RPMI7951 (cell line): ENCODE measurements around the gene FSD1. TPM values are rescaled to one million over a fixed set of nuclear protein-coding genes. Genes with fewer than 3 reads are reported as not detected.

ENCODE experiments used
- DNase-seq: peaks from one replicate; pipeline ENCODE4 v3.0.0-alpha.2; 2012; ENCODE audit warnings: low read depth
- total RNA-seq: library from RNA; depleted of rRNA; stranded (reverse); fragments of >200 nt; shearing (Covaris generic); gene quantifications from 2 replicates; pipeline ENCODE4 v1.2.3, GENCODE V29; 2014; rRNA removed

FSD1 gene
- total RNA-seq, 1 experiment from 2014 or later, result 9.7 TPM

DNA sequence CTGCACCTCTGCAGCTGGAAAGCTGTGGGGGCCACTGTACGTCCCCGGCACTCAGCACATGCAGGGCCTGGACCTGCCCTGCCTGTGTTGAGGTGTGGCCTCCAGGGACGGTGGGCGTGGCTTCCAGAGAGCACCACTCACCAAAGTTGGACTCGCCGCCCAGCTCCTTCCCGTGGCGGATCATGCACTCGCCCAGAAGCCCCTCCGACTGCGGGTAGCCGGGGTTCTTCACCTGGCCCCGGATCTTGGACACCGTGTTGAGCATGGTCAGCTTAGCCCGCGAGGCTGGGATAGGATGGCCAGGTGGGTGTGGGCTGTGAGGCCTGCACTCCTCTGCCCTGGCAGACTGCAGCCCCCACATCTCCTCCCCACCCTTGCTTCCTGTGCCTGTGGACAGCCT lies 60.9 kb downstream of the FSD1 start:
- DNase-seq, result no peak

GRCh38 chr19:4365791-4366665 lies 61.6 kb downstream of the FSD1 start:
- no peak for DNase-seq

DNA sequence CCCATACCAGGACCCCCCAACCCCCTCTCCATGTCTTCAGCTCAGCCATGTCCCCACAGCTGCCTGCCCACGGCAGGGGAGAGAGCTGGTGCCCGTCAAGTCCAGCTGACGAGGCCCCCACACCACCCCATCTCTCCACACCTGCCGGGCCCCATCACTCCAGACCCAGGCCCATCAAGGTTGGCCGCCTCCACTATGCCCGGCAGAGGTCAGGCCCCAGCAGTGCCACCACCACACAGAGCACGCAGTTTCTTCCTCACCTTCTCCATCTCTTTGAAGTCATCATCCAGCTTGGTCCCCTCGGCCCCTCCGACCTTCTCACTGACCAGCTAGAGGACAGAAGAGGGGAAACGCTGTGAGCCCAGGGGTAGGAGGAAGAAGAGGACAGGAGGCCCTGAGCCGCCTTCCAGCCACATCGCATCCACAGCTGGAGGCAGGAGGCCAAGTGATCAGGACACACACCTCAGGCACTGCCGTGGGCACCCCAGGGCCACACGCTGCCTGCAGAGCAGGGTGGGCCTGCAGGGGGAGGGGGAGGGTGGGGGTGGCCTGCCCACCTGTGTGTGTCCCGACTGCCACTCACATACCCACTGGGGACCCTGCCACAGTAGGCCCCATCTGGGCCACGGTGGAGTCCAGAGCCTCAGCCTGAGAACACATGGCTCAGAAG lies 62.4 kb downstream of the FSD1 start:
- DNase-seq, result no peak

DNA sequence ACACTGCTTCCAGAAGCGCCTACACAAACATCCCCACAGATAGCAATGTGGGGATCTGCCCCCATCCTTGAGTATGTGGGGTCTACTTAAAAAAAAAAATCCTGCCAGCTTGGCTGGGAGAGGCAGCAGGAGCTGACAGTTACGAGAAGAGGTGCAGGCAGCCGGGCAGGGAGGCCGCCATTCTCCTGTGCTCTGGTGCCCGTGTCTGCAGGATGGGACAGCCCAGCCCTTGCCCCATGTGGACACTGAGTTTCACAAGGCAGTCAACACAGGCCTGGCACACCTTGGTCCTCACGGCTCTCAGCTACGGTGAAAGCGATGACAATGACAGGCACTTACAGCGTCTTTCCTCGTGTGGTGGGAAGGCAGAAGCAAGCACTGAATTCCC lies 62.9 kb downstream of the FSD1 start:
- DNase-seq, result no peak

DNA sequence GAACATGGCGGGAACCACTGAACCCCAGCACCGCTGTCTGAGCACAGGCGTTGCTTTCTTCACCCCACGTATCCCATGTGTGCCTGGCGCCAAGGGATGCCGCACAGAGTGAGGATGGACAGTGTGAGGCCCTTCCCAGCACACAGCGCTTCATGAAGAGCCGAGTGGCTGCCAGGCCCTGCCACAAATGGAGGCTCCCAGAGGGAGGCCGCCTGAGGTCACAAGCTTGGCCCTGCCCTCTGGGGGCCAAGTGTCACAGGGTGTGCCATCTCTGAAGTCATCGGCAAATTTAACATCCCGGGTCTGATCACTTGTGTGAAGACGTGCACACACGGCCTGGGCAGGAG lies 63.4 kb downstream of the FSD1 start:
- DNase-seq, result no peak

DNA sequence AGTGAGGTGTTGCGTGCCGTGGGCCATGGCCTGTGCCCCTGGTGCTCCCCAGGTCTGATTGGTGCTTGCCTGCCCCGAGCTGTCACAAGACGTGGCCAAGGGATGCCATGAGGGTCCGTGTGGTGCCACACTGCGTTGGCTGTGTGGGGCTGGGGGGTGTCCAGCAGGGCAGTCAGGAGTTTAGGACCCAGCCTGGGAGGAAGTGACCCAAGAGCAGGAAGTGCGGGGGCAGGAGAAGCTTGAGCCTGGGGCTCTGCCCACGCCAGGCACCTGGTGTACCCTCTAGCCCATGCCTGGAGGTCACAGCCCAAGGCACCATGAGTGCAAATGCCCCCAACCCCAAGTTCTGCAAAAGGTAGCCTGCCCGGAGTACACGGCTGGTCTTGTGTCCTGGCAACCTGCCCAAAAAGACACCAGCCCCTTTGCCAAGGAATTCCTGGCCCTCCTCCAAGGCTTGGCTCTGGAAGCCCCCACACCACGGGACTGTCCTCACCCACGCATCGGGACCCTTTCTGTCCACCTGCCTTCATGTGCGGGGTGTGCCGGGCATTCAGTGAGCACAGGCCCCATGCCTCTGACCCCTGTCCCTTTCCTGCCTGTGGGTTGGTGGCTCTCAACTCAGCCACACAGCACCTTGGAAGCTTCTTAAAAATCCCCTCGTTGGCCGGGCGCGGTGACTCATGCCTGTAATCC lies 63.9 kb downstream of the FSD1 start:
- no peak for DNase-seq

DNA sequence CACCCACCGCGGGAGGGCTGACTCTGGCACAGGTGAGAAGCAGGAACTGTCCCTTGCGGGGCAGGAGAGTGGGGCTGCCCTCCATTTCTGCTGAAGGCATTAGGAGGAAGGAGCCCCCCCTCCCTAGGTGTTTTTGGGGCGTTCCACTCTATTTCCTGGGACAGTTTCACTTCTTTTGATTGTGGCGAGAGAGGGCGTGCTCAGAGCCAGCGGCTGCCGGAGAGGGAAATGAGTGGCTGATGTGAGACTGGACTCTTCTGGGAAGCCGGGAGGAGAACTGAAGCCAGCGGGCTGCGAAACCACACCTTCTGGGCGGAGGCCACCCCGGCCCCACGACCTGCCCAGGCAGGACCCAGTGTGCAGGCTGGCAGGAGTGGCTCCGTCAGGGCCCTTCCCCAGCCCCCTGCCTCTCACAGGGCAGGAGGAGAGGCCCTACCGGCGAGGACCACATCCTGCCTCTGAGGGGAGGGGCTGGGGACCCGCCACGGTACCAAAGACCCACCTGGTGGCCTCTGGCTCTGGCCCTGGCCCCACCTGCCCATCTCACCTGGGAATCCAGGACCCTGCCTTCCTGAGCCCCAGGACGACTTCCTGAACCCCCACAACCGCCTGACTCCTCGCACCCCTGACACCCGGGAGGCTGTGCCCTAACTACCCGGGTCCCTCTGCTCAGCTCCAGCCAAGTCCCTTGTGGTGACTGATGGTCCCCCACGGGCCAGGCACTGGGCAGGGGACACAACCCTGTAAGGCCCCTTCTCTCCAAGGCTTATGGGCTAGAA lies 64.9 kb downstream of the FSD1 start:
- DNase-seq, result no peak

DNA sequence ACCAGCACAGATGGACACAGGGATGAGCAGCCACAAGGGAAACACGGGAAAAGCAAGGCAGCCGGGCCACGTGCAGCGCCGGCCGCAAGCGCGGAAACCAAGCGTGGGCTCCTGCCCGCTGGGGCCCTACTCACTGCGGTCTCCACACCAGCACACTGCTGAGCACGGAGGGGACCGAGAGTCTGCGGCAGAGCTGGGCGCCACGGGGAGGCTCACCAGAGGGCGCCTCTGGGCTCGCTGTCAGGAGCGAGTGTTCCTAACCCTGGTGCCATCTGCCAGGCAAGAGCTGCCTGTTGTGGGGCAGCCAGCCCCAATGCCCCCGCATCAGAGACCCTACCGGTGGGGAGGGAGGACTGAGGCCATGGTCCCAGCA lies 65.5 kb downstream of the FSD1 start:
- DNase-seq, result no peak

DNA sequence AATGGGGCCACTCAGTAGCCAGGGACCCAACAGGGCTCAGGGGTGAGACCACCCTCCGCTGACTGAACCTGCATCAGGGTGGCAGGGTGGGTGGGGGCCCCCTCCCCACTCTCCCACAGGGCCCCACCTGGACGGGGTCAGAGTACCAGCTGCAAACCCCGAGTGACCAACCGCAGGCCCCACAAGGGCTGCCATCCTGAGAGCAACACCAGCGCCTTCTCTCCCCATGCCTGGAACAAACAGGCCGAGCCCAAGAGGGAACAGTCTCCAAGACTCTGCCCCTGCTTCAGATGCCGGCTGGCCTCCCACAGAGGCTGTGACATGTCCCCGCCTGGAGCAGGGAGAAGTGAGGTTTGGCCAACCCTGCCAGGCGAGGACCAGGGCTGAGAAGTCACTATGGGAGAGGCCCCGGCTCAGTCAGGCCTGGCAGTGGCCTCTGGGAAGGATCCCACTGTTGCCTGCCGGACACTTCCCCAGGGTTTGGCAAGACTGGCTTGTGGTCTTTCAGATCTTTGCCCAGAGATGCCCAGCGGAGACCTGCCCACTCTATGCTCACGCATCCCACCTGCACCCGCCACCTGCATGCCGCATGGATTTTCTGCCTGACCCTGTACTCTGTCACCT lies 66.1 kb downstream of the FSD1 start:
- no peak for DNase-seq

- DNase-seq, result no peak
Observed at GRCh38 chr19:4371247-4372164, 67.1 kb downstream of the FSD1 start.

DNA sequence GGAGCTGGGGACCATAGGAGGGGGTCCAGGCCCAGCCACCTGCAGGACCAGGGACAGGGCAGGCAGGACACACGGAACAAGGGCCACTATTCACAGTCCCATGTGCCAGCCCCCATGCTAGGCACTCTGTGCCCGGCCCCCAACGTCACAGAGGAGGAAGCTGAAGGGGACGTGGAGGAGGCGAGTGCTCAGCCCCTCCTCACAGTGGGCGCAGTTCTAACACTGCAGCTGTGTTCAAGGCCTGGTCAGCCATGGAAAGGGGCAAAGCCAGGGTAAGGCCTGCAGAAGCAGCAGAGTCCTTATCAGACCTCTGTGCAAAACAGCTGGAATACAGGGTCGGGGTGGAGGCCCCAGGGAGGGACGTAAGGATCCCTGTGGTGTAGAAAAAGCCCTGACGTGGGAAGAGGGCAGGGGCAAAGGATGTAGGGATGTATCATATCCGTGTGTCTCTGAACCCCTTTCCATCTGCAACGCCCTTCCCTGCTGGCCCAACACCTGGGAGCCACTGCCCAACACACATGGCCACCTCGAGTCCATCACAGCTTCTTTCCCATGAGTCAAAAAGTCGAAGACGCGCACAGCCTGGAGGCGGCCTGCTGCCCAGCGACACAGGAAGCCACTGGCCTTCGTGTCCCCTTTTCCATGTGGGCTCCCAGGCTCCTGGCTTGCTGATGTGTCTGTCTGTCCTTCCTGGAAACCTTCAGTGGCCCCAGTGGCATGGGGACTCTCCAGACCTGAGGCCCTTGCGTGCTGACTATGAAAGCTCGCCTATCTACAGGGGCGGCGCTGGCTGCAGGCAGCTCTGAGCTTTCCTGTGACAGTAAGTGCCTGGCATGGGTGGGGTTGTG lies 68.0 kb downstream of the FSD1 start:
- no peak for DNase-seq

DNA sequence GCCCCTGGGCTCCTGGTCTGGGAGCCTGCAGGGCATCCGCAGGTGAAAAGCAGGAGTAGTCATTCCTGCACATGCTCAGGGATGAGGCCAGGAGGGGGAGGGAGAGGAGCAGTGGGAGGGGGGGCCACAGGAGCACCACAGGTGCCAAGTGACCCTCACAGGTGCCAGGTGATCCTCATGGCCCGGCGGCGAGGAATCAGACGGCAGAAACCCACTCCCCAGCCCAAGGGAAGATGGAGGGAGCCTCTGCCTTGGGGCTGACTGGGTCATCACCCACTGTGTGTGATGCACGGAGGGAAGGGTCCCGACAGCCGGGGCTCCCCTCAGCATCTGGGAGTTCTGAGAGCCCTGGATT lies 68.6 kb downstream of the FSD1 start:
- no peak for DNase-seq

Other genes starting within 250 kb of the FSD1 start
- gene ZBTB7A, start 237.7 kb upstream of the FSD1 start, total RNA-seq, result 4.3 and 10.2 TPM in 2 replicates
- 126 and 134 TPM in 2 replicates for gene MAP2K2, start 180.5 kb upstream of the FSD1 start, total RNA-seq
- not detected in 2 replicates for gene CREB3L3, start 151.0 kb upstream of the FSD1 start, total RNA-seq
- gene SIRT6, start 122.0 kb upstream of the FSD1 start, total RNA-seq, result 11.5 and 28.4 TPM in 2 replicates
- gene ANKRD24, start 121.9 kb upstream of the FSD1 start, total RNA-seq, result under 0.01 and 0.12 TPM in 2 replicates
- gene EBI3, start 75.1 kb upstream of the FSD1 start, total RNA-seq, result 0.39 and 1.1 TPM in 2 replicates
- 20.3 and 22.3 TPM in 2 replicates for gene YJU2, start 57.5 kb upstream of the FSD1 start, total RNA-seq
- 0.12 TPM in 1 of 2 replicates, not detected in the other for gene SHD, start 25.3 kb upstream of the FSD1 start, total RNA-seq
- not detected in 2 replicates for gene TMIGD2, start 2.2 kb upstream of the FSD1 start, total RNA-seq
- gene STAP2, start 34.2 kb downstream of the FSD1 start, total RNA-seq, result 30.2 and 38.4 TPM in 2 replicates
- 4.0 and 4.8 TPM in 2 replicates for gene MPND, start 39.0 kb downstream of the FSD1 start, total RNA-seq
- gene SH3GL1, start 95.9 kb downstream of the FSD1 start, total RNA-seq, result 83.2 and 84.3 TPM in 2 replicates
- gene CHAF1A, start 98.0 kb downstream of the FSD1 start, total RNA-seq, result 12.9 and 16.8 TPM in 2 replicates
- gene UBXN6, start 153.2 kb downstream of the FSD1 start, total RNA-seq, result 44.5 and 101 TPM in 2 replicates
- 41.9 and 60.5 TPM in 2 replicates for gene HDGFL2, start 167.7 kb downstream of the FSD1 start, total RNA-seq
- gene PLIN4, start 213.9 kb downstream of the FSD1 start, total RNA-seq, result not detected in 2 replicates
- not detected in 2 replicates for gene PLIN5, start 230.6 kb downstream of the FSD1 start, total RNA-seq
- not detected in 2 replicates for gene LRG1, start 235.4 kb downstream of the FSD1 start, total RNA-seq